ENCODE measurements around the gene SELENOM.
"Not testable (repeated sequence)": the region's sequence is repeated elsewhere in the genome, so short reads cannot be mapped to it uniquely, and the experiment has no call there.

SELENOM gene

DNA sequence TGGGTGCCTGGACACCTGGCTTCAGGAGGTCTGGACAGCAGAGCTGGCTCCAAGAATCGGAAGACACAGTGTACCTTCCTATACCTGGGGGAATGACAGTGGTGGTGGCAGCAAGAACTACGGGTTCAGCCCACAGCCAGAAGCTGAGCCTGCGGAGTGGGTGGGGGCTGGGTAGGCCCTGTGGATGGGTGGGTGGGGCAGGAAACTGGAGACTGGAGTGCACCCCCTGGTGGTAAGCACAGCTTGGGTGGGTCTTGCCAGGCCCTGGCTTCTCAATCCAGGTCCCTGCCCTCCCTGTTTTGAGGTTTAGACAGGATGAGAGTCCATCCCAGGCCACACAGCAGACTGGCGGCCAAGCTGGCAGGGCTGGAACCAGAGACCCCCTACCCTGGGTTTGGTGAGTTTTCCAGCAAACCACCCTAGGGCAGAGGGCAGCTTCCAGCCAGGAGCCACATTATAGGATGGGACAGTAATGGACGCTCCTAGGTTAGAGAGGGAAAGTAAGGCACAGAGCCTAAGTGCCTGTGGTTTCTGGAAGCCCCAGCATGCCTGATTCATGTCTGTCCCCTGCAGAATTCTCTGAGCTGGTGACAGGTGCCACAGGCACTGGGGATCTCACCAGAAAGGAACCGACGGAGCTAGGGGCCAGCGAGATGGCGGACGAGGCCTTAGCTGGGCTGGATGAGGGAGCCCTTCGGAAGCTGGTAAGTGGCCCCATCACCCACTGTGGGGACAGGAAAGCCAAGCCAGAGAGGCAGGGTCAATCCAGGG, 24.6 kb downstream of the SELENOM start:
- intact Hi-C loops (cut with DNase I), result loop anchor here (10.0 kb wide), 1 partner anchor 152 kb away; no protein-coding TSS in a partner anchor
- peak in 1 of 10 donors; percentile 67 for DNase-seq

DNA sequence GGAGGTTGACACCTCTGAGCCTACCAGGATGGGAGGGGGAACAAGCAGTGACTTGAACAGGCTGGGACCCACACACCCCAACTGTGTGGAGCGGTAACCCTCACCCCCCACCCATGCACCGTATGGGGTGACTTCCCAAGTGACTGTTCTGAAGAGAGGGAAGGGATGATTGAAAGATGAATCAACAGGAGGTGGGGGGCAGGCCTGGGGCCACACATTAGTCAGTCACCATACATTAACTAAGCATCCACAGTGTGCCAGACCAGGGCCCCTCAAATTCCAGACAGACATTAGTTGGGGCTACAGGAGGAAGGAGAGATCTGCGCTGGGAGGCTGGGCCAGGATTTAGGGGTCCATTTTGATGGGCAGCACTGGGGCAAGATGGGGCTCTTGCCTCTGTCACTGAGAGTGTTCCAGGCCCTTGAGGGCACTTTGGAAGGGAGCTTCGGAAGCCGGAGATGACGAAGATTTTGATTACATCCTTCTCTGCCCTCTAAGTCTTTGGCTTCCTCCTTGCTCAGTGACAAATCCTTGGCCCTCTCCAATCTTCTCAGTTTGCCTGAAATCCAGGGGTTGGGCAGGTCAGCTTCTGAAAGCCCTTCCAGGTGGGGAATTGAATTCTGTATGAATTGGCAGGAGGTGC, 25.3 kb downstream of the SELENOM start:
- DNase-seq, result peak in 1 of 10 donors; percentile 34
- intact Hi-C loops (cut with DNase I), result loop anchor here (10.0 kb wide), 1 partner anchor 153 kb away; no protein-coding TSS in a partner anchor

DNA sequence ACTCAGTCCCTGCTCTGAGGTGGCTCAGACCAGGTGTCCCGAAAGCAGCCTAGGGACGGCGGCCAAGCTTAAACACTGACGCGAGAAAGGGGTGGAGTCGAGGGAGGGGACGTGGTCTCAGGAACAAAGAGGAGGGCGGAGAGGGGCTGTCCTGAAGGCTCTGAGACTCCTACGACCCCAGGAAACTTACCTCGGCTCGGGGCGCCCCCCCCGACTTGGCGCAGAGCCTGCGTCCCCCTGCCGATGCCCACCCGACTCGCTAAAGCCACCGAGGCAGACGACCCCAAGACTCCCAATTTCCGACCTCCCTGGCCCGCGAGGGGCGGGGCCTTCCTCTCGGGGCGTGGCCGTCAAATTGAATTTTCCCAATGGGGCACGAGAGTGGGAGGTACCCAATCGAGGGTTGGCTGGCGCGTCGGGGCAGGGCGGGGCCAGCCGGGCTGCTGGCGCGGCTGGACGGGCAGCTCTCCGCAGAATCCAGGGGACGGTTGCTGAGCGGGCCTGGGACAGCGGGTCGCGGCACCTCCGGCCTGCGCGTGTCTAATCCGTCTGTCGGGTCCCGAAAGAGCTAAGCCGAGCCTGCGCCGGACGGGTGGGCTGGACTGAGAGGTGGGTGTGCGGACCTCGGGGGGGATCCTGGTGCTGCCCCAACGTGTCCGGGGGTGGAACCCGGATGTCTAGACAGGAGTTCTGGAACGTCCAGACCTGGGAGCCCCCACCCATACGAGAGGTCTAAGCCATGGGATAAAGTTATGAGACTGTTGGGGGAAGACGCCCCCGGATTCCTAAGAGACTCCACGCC, 26.3 kb downstream of the SELENOM start, which contains the start of gene SMTN:
Gene SMTN (plus strand): TSS at position 471 of the 802 bp plus-strand sequence. CDS start 1,941 bp downstream, outside the sequence.
- DNase-seq, result peak; percentile 45 to 96 (median 76)
- intact Hi-C loops (cut with DNase I), result loop anchor here (10.0 kb wide), 1 partner anchor 154 kb away; no protein-coding TSS in a partner anchor

DNA sequence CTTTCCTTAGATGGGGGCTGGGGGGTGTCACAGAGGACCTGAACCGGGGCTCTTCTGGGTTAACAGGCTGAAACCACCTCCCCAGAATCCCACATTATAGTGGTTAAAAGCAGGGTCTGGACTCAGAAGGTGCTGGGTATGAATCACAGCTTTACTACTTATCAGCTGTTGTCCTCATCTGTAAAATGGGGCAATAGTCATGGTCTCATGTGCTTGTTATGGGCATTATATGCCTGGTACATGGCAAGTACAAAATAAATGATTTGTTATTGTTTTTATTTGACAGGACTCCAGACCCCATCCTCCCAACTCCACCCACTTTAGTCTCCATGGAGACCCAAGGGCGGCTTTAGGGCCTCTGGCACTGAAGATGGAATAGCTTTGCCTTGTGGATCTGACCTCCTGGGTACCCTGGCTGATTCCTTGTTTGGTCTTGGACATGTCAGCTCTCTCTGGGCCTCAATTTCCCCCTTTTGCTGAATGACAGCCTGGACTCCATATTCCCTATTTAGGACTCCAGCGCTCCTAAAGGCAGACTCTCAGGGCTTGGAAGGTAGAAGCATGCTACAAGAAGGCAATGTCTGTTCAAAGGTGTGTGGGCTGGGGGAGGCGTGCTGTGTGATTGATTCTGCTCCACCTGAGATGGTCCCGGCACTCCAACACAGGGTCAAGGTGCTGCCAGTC, 27.1 kb downstream of the SELENOM start:
- peak in 1 of 10 donors; percentile 36 for DNase-seq
- intact Hi-C loops (cut with DNase I), result loop anchor here (10.0 kb wide), 1 partner anchor 154 kb away; no protein-coding TSS in a partner anchor

DNA sequence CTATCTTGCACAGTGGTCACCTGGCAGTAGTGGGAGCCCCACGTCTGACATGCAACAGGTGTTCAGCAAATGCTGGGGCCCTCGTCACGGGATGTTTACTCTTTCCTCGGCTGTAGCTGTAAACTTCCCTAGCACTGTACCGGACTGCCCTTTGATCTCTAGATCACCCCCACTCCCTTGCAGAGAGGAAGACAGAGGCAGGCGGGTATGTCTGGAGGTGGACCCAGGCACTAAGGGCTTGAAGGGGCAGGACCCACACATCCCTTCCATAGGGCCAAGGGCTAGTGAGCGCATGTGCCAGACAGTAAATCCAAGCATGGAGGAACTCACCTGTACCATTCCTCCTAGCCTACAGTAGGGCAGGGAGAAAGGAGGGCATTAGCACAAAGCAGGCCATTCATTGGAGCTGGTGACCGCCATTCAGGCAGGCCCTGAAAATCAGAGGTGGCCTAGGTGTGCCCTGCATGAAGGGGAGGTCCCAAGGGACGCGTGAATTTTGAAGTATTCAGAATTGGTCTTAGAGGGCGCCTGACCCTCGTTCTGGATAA, 28.2 kb downstream of the SELENOM start:
- intact Hi-C loops (cut with DNase I), result no loop called here
- DNase-seq, result peak in 1 of 10 donors; percentile 26

DNA sequence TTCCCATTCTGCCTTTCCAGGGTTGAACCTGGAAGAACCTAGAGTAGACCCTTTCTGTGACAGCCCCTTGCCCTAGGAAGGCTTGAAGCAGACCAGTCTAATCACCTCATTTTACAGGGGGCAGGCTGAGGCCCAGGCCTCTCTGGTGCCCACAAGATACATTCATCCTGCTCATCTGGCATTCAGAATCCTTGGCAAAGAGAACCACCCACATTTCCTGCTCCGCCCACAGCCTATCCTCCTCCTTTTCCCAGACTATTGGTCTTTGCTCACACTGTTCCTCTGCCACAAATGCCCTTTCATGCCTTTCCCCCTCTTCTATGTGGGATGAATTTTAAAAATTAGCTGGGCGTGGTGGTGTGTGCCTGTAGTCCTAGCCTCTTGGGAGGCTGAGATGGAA, 29.0 kb downstream of the SELENOM start:
- intact Hi-C loops (cut with DNase I); DNase-seq: not testable (repeated sequence)

DNA sequence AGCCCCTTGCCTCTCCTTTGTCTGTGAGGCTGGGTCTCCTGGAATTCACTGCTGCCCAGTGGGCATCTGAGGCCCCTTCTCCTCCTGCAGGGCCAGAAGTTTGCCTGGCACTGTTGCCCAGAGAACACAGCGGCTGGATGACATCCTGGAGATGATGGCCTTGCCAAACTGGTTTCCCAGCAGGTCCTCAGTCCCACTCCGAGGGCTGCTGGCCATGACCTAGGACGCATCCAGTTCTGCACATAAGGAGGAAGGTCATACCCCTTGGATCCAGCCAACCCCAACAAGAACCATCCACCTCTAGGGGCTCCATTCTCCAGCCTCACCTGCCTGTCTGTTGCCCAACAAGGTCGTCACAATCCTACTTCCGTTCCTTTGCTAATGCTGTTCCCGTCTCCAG, 29.7 kb downstream of the SELENOM start:
- DNase-seq, result peak in 1 of 10 donors; percentile 62
- intact Hi-C loops (cut with DNase I), result no loop called here

DNA sequence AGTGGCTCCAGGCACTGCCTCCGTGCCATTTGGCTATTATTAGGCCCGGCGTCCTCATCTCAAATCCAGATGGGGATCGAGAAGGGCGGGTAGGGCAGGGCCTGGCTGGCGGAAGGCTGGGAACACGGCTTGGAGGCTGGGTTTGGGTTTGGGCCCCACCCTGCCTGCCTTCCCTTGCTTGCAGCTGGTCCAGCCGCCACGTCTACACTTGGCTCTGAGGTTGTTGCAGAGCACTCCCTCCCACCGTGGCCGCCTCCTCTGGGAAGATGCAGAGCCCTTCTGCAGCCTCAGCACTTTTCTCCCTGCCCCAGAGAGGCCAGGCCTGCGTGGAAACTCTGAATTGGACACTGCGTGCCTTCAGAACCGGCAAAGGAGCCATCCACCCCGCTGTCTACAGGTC, 31.4 kb downstream of the SELENOM start:
- intact Hi-C loops (cut with DNase I), result no loop called here
- peak in 1 of 10 donors; percentile 36 for DNase-seq

DNA sequence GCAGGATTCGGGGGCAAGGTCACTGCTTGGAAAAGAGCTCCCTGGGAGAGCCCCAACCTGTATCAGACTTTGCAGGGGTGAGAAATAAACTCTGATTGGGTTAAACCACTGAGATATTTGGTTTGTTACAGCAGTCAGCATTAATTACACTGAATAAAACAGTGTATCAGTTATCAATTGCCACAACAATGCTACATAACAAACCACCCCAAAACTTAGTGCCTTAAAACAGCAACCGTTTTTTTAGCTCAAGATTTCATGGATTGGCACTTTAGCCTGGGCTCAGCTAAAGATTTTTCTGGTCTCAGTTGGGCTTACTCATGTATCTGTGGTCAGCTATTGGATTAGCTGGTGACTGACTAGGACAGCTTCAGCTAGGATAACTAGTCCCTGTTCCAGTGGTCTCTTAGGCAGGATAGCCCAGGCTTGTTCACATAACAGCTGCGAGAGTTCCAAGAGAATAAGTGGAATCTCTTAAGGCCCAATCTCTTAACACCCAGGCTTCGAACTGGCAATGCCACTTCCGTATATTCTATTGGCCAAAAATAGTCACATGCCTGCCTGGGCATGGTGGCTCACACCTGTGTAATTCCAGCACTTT, 33.7 kb downstream of the SELENOM start:
- intact Hi-C loops (cut with DNase I); DNase-seq: not testable (repeated sequence)

DNA sequence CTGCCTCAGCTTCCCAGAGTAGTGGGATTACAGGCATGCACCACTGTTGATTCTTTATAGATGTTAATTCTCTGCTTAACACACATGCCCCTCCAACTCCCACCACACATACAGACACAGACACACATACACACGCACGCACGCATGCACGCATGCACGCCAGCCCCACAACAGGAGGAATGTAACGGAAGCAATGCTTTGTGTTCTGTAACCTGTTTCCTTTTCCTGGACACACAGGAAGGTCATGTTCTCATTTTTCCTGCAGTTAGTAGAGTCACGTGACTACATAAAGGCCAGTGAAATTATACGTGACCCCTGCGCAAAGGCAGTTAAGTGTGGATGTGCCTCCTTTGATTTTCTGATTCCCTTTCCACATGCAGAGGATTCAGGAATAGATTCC, 34.2 kb downstream of the SELENOM start:
- DNase-seq; intact Hi-C loops (cut with DNase I): not testable (repeated sequence)

DNA sequence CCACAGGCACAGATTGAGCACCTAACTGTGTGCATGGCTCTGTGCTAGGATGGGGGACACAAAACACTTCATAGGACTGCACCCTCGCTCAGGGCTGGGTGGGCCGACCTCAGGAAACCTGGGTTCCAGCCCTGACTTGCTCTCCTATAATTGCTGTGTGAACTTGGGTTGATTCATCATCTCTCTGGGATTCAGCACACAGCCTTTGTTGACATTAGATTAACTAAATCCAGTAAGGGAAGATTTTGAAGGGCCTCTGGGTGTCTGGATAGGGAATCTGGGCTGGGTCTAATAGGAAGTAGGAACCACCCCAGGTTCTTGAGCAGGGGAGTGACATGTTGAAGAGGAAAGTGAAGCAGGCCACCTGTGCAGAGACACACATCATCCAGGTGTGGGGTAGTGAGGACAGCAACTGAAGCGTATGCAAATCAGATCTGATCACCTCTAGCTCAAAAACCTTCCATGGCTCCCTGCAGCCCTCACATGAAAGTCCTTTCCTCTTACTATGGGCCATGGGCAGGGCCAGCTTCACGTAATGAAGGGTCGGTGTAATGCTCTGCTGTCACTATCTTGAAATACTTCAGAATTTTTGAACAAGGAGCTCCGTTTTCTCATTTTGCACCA, 37.6 kb downstream of the SELENOM start:
- DNase-seq; intact Hi-C loops (cut with DNase I): not testable (repeated sequence)

DNA sequence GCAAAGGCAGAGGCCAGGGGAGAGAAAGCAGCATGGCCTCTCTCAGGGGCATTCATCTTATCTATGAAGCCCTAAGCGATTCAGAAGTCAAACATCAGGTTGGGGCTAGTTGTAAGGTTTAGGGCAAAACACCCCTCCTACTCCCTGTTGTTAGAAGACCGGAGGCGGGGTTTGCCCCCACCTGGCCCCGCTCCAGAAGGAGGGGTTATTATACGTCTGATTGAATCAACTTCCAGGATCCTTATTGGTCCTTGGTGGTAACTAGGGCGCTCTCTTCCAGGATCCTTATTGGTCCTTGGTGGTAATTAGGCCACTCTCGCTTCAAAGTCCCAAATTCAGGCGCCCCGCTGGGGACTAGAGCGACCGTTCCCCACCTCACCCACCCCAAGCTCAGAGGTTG, 38.4 kb downstream of the SELENOM start:
- intact Hi-C loops (cut with DNase I), result no loop called here

DNA sequence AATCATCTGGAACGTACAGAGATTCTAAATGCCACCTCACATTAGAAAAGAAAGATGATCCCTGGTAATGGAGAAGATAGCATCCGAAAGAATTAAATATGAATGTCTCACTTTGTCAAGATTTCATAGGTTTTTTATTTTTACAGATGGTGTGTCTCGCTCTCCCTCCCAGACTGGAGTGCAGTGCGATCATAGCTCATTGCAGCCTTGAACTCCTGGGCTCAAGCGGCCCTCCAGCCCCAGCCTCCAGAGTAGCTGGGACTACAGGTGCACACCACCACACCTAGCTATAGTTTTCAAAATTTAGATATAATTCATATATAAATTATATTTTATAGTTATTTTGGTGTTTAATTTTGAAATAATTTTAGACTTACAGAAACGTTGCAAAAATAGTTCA, 43.0 kb downstream of the SELENOM start:
- peak in 1 of 10 donors; percentile 71 for DNase-seq
- intact Hi-C loops (cut with DNase I), result no loop called here

More for the DNA sequence above, 38.4 kb downstream of the SELENOM start:
- DNase-seq, result no peak

DNA sequence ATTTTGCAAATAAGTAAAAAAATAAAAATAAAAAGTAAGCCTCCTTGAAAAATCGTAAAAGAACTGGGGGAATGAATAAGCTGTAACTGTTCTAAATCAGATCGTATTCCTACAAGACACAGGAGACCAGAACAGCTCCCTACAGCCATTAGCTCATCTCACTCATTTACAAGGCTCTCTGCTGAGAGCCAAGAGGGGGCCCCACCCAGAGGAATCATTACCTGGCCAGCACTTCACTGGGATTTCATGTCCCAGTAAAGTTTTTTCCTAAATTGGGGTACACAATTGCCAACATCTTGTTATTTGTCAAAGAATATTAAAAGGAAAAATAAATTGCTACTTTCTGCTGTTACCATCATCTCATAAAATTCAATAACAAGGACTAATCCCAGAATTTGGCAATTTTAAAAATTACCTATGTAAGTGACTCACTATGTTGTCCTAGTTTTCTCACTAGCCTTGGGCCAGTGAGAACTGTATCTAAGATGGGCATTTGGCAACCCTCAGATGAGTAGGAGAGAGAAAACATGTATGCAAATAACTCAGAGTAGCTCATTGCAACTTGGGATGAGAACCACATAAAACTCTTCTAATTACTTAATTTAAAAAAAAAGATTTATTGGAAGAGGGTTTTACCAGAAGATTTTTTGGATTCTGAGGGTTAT, 44.7 kb downstream of the SELENOM start:
- intact Hi-C loops (cut with DNase I), result no loop called here
- DNase-seq, result no peak

DNA sequence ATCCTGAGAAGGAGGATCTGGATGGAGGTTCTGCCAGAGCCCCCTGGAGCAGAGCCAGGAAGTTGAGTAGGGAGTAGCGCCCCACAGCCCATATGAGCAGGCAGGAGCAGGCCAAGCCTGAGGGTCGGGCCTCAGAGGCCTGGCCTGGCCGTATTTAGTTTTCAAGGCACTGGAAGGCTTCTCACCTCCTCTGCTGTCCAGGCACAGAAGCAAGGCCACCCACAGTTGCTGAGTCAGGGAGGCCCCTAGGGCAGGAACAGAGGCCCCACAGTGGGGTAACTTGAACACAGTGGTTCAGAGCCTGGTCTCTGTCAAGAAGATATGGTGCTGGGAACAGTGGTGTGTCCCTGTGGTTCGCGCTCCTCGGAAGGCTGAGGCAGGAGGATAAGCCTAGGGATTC, 47.7 kb downstream of the SELENOM start:
- peak in 1 of 10 donors; percentile 48 for DNase-seq
- intact Hi-C loops (cut with DNase I), result not testable (repeated sequence)

DNA sequence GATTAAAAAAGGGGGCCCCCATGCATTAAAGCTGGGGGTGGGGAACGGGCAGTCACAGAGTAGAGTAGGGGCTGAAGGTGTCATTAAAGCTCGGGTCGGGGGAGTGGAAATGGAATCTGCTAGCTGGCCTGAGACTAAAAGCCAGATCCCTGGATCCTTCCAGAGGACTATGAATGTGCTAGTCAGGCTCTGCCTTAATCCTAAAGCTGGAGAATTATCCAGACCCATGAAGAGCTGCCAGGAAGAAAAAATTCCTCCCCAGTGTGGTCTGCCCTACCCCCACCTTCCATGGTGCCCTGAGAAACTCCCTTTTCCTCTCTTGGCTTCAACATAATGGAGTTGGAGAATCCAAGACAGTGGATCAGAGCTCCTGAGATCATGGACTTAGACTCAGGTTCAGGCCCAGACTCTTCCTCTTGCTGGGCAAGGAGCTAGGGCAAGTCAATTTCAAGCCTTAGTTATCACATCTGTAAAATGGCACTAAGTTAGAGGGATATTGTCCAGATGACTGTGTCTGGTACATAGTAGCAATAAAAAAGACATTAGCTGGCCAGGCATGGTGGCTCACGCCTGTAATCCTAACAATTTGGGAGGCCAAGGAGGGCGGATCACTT, 50.3 kb downstream of the SELENOM start:
- intact Hi-C loops (cut with DNase I), result no loop called here
- DNase-seq, result peak in 1 of 10 donors; percentile 27

DNA sequence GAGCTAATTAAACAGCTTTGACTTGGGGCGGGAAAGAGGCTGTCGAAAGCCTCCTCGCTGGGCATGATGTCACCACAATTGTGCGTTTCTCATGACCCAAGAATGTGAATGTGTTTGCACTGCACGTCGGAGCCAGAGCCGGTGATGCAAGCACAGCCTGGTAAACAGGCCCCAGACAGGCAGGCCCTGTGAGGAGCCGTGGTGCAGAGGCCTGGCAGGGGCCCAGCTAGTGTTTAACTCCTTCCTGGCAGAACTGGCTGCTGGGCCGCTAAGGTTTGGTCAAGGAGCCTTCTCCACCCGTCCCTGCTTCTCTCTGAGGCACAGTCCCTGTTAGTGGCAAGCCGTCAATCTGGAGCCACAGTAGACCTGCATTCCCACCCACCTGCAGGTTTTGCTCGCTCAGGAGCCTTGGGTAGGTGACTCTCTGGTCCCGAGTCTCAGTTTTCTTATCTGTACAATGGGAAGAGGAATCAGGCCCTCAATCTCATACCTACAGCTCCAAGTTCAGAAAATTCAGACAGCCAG, 51.7 kb downstream of the SELENOM start:
- intact Hi-C loops (cut with DNase I), result no loop called here
- peak; percentile 9 to 88 (median 38) for DNase-seq

Data from posterior cingulate gyrus (tissue), 11 donors.